Middle frontal gyrus (tissue), 1 donor: ENCODE measurements around the gene POLR3K.

Source experiments
- DNase-seq: peaks from one replicate; pipeline ENCODE4 v3.0.0-alpha.2; 2015; ENCODE audit warnings: low spot score; ENCODE audit errors: extremely low spot score

The POLR3K gene

GRCh38 chr16:53346-54236 is at the start of gene POLR3K, which contains the start of gene SNRNP25:
TSS of gene POLR3K (minus strand) at chr16:53608. CDS start at chr16:53586, 22 bp downstream.
TSS of gene SNRNP25 (plus strand) at chr16:53828. CDS start at chr16:54017, 189 bp downstream.
- DNase-seq = peak; percentile 96

GRCh38 chr16:102060-102855 is 48.9 kb upstream of the POLR3K start:
- DNase-seq = no peak

GRCh38 chr16:101586-101985 is 48.2 kb upstream of the POLR3K start:
- DNase-seq = no peak

GRCh38 chr16:100989-101388 is 47.6 kb upstream of the POLR3K start:
- no peak for DNase-seq

DNA sequence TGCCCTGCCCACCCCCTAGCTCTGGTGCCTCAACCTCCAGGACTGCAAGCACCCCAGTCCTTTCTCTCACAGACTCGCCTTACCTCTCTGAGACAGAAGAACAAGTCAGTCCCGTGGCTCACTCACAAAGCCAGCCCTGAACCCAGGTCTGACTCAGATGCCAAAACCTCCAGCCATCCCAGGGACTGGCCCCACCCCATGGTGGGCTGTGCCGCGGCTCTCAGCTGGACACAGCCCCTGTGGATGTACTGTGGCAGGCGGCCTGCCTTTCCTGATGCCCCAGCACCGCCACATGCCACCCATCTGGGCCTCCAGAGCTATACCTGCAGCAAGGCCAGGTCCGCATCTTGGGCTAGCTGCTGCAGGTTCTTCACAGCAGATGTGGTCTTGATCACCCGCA is 44.4 kb upstream of the POLR3K start:
- no peak for DNase-seq

DNA sequence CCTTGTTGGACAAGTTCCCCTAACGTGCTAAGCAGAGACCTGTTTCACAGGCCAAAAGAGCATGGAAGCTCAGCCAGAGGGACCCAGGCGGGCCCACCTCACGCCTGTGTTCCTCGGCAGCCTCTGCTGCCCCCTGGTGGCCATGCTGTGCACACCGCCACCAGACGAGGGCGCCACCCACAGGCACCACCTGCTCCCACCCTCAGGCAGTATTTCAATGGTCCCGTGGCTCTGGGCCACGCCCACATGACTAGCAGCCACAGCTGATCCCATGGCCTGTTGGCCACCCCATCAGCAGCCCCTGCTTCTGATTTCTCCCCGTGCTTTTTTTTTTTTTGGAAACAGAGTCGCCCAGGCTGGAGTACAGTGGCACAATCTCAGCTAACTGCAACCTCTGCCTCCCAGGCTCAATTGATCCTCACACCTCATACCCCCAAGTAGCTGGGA is 43.5 kb upstream of the POLR3K start:
- DNase-seq = peak; percentile 56

DNA sequence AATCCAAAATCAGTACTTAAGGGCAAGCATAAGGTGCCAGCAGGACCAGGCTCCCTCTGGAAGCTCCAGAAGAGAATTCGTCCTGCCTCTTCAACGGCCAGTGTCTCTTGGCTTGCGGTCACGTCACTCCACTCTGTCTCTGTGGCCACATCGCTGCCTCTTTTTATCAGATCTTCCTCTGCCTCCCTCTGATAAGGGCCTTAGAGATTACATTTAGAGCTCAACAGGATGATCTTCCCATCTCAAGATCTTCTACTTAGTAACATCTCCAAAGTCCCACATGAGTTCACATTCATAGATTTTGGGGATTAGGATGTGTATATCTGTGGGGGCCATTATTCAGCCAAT is 41.5 kb upstream of the POLR3K start:
- DNase-seq = no peak

- DNase-seq = no peak
Observed at GRCh38 chr16:92431-93339, 39.3 kb upstream of the POLR3K start.

DNA sequence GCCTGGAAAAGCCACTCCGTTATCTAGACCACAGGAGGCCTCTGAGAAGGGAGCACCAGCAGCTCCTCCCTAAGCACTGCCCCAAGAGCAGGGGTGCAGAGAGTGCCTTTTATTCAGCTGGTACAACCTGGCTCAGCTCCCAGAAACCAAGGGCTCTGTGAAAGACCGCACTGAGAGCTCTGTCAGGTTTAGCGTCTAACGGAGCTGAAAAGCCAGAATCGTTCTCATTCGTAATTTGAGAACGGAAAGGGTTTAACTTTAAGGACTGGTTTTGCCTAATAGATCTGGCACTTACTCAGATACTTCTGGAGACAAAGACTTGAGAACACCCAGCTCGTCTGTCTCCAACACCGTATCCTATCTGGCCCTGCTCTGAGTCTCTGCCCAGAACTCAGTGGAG is 38.1 kb upstream of the POLR3K start:
- DNase-seq = peak; percentile 66

DNA sequence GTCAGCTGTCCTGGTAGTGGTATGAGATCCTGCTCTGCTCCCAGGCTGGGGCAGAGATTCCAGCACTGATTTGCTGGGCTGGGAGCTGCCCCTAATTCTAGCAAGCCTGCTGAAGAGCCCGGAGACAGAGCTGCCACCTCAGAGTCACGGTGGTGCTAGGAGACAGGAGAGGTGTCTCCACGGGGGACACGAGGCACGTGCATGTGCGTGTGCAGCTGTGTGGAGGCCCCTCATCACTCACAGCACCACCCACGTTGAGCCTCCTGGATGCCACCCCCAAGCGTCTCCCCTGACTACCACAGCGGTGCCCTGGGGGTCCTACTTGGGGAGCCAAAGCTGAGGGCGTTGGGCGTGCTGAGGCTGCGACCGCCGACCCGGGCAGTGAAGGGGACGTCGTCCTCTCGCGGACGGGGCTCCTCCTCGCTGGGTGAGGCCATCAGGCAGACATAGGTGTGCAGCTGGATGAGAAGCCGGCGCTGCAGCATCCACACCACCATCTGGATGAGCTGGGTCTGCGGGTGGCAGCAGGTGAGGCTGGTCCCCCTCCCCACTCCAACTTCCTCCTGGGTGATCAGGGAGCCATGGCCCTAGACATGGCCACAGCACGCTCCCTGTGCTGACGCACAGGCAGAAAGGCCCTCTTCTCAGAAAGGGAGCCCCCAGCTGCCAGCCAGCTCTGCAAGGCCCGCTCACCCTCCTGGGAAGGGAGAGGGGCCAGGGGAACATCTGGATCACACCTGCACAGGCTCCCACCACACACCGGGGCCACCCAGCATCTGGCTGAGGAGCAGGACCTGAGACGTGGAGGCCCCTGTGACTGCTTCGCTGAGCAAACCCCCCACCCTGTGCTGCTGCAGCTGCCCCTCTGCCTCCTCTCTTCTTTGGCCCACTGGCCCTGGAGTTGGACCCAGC is 36.2 kb upstream of the POLR3K start:
- DNase-seq = no peak

GRCh38 chr16:88613-89012 is 35.2 kb upstream of the POLR3K start:
- DNase-seq = no peak

- DNase-seq = no peak
Observed at GRCh38 chr16:86483-86952, 33.1 kb upstream of the POLR3K start.

- no peak for DNase-seq
Observed at GRCh38 chr16:85865-86264, 32.5 kb upstream of the POLR3K start.

GRCh38 chr16:85407-85782 is 32.0 kb upstream of the POLR3K start:
- no peak for DNase-seq

GRCh38 chr16:84718-85406 is 31.5 kb upstream of the POLR3K start:
- no peak for DNase-seq

GRCh38 chr16:83781-84615 is 30.6 kb upstream of the POLR3K start:
- no peak for DNase-seq

DNA sequence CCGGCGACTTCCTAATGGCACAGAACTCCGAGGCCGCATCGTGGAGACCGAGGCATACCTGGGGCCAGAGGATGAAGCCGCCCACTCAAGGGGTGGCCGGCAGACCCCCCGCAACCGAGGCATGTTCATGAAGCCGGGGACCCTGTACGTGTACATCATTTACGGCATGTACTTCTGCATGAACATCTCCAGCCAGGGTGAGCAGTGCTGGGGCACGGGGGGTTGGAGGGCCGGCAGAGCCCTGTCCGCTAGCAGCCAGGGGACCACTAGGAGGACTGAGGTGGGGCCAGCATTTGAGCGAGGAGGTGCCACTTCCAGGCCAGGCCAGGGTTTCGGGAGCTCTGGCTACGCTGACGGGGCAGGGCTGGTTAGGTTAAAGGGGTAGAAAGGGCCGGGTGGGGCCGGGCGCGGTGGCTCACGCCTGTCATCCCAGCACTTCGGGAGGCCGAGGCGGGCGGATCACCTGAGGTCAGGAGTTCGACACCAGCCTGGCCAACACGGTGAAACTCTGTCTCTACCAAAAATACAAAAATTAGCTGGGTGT is 29.7 kb upstream of the POLR3K start:
- no peak for DNase-seq
